Esophagus squamous epithelium (tissue), 4 donors: ENCODE measurements around the gene ZNF672.

Experiments
- CTCF ChIP-seq, 6 experiments: fragments of 450-650 bp in 4 of 6; fragments of 200-600 bp in 2 of 6; sonication (generic) in 2 of 6; IDR thresholded peaks; one replicate each; pipeline ENCODE4 v1.5.1; 2016 to 2019; ENCODE audit warnings: antibody characterized with exemption in 6 of 6, mild to moderate bottlenecking in 4 of 6, moderate library complexity in 4 of 6
- POLR2A ChIP-seq, 4 donors: fragments of 450-650 bp; IDR thresholded peaks; one replicate each; pipeline ENCODE4 v1.6.1; 2017; ENCODE audit warnings: antibody characterized with exemption in 4 of 4, mild to moderate bottlenecking in 4 of 4, moderate library complexity in 3 of 4

DNA sequence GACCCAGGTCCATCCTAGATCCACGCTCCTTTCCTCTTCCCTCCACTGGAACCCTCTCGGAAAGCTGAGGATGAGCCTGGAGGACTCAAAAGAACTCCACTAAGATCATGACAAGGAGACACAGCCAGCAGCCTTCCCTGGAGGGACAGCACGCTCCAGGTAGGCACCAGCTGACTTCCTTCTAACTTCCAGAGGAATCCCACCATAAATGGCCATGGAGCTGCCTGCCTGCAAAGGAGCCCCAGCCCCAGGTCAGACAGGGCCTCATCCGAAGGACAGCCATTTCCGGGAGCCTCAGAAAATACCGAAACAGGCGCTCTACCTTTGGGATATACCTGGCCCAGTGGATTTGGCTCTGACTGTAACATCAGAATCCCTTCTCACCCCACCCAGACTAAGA, 16.4 kb upstream of the ZNF672 start:
- TF ChIP-seq CTCF (IDR thresholded peaks at IDR 0.05) (no peak), POLR2A (IDR thresholded peaks at IDR 0.05) (no peak)
